Measurements from ENCODE around the gene UBAC2.
"Not testable (repeated sequence)": the region's sequence is repeated elsewhere in the genome, so short reads cannot be mapped to it uniquely, and the experiment has no call there.

The UBAC2 gene

GRCh38 chr13:99185606-99186005, 15.0 kb upstream of the UBAC2 start:
- no peak for DNase-seq (ENCODE audit: low spot score)

GRCh38 chr13:99190147-99190985, 10.3 kb upstream of the UBAC2 start:
- no peak for DNase-seq (ENCODE audit: low spot score)

GRCh38 chr13:99191336-99191899, 9.2 kb upstream of the UBAC2 start:
- no peak for DNase-seq (ENCODE audit: low spot score)

- no peak for DNase-seq (ENCODE audit: low spot score)
Measured at GRCh38 chr13:99191900-99192399, 8.7 kb upstream of the UBAC2 start.

GRCh38 chr13:99192480-99192879, 8.2 kb upstream of the UBAC2 start:
- no peak for DNase-seq (ENCODE audit: low spot score)

GRCh38 chr13:99193152-99193551, 7.5 kb upstream of the UBAC2 start:
- DNase-seq (ENCODE audit: low spot score), result no peak

GRCh38 chr13:99196466-99197116, 4.1 kb upstream of the UBAC2 start:
- no peak for DNase-seq (ENCODE audit: low spot score)

GRCh38 chr13:99197117-99197651, 3.5 kb upstream of the UBAC2 start:
- DNase-seq (ENCODE audit: low spot score), result no peak

- DNase-seq (ENCODE audit: low spot score), result no peak
Measured at GRCh38 chr13:99199541-99200431, 868 bp upstream of the UBAC2 start.

- no peak for DNase-seq (ENCODE audit: low spot score)
Measured at GRCh38 chr13:99203601-99204579, 3.2 kb downstream of the UBAC2 start.

- DNase-seq (ENCODE audit: low spot score), result no peak
Measured at GRCh38 chr13:99205621-99206220, 5.1 kb downstream of the UBAC2 start.

GRCh38 chr13:99206226-99206625, 5.6 kb downstream of the UBAC2 start:
- no peak for DNase-seq (ENCODE audit: low spot score)

GRCh38 chr13:99206873-99207272, 6.2 kb downstream of the UBAC2 start:
- no peak for DNase-seq (ENCODE audit: low spot score)

- no peak for DNase-seq (ENCODE audit: low spot score)
Measured at GRCh38 chr13:99207511-99207910, 6.9 kb downstream of the UBAC2 start.

- DNase-seq (ENCODE audit: low spot score), result no peak
Measured at GRCh38 chr13:99208185-99208584, 7.5 kb downstream of the UBAC2 start.

- no peak for DNase-seq (ENCODE audit: low spot score)
Measured at GRCh38 chr13:99208845-99209527, 8.3 kb downstream of the UBAC2 start.

GRCh38 chr13:99210627-99211026, 10.0 kb downstream of the UBAC2 start:
- not testable (repeated sequence) for DNase-seq (ENCODE audit: low spot score)

GRCh38 chr13:99211421-99212035, 10.9 kb downstream of the UBAC2 start:
- no peak for DNase-seq (ENCODE audit: low spot score)

GRCh38 chr13:99214232-99214631, 13.6 kb downstream of the UBAC2 start:
- no peak for DNase-seq (ENCODE audit: low spot score)
